GM19099 (cell line): Measurements from ENCODE around the gene PSENEN.

Experiments used
- POLR2A ChIP-seq: IDR thresholded peaks from 3 replicates; pipeline ENCODE4 v1.6.1; 2011; ENCODE audit warnings: low read depth; ENCODE audit not compliant: insufficient read length; ENCODE audit errors: extremely low read depth

The PSENEN gene

DNA sequence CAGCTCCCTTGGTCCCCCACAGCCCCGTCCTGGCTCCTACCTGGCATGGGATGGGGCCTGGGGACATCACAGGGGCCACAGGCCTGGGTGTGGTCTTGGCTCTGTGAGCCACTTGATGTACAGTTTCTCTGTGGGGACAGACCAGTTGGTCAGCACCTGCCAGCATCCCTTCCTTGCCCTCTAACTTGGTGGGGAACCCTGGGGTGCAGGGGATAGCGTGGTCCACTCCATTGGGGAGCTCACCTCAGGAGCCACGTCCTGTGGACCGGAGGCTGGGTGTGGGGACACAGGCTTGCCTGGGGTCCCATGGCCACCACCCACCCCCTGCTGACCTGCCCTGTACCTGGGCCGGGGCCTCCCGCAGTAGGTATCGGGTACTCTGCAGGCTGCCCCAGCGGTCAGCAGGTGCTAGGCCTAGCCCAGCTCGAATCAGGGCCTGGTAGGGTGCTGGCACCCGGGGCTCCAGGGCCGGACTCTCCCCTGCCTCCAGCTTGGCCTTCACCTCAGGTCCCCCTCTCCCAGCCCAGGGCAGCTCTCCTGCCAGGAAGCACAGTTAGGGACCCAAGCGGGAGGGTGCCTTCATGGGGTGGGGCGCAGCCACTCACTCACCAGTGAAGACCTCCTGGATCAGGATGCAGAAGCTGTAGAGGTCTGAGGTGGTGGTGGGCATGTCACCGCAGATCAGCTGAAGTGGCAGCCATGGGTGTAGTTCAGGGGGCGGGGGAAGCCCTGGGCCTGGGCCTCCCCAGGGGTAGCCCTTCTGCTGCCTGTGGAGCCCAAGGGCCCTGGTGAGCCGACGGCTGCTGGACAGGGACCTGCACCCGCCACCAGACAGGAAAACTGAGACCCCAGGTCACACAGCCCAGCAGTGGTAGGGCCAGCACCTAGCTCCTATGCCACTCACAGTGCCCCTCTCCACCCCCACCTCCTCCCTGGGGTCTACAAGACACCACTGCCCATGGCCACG lies 44.8 kb downstream of the PSENEN start:
- TF ChIP-seq POLR2A: no peak

DNA sequence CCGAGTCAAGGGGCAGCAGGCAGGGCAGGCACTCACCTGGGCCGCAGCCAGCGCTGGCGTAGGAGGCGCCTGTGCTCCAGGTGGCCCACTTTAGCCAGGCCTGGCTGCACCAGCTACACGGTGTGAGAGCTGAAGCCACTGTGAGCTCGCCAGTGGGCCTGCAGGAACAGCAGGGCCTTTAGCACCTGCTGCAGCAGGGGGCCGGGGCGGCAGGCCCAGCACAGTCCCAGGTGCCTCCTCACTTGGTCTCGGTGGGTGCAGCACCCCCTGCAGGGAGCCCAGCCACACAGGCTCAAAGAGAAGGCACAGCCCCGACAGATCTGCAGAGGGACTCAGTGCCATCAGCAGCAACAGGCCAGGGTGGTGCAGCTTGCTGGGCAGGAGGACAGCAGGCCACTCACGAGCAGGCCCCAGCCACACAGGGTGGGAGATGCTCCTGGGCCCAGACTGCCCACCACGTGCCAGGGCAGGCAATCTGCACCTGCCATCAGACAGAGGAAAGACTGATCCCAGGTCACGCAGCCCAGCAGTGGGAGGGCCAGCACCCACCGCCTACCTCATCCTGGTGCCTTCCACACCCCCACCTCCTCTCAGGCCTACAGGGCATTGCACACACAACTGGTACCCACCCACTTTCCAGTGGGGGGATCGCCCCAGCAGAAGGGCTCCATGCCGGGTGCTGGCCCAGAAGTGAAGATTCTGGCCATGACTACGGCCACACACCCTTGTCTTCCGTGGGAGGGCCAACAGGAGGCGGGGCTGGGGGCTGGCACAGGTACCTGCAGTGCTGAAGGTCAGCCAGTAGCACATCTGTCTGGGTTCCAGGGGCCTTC lies 45.7 kb downstream of the PSENEN start:
- no peak for TF ChIP-seq POLR2A

DNA sequence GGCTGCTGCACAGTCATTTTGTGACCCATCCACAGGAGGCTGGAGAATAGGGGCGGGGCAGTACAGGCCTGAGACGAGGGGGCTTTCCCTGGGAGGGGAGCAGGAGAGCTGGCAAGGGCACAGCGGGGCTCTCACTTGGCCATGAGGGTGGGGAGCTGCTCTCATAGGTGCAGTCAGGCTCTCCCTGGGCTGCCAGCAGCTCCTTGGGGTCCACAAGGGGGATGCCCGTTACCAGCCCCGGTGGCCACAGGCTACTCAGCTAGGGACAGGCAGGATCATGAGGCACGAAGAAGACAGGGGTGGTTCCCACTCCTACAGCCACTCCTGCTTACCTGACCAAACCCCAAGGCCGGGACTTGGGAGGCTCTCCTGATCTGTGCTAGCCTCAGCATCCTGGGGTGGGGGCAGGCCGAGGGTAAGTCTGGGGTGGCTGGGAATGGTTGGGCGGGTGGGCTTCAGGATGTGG lies 46.4 kb downstream of the PSENEN start:
- no peak for TF ChIP-seq POLR2A

DNA sequence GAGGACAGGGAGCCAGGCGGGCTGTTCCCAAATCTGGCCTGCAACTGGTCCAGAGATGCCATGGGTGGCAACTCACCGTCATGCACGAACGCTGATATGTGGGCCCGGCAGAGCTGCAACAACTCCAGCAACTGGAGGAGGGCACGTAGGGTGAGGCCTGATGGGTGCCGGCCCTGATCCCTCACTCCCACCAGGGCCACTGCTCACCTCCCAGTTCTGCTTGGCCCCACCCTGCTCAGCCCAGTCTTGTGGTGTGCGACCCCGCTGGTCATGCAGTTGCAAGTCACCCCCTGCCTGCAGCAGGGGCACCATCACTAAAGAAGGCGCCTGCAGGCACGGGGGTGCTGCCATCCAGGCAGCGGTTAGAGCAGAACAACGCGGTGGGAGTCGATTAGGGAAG lies 46.9 kb downstream of the PSENEN start:
- TF ChIP-seq POLR2A: no peak

DNA sequence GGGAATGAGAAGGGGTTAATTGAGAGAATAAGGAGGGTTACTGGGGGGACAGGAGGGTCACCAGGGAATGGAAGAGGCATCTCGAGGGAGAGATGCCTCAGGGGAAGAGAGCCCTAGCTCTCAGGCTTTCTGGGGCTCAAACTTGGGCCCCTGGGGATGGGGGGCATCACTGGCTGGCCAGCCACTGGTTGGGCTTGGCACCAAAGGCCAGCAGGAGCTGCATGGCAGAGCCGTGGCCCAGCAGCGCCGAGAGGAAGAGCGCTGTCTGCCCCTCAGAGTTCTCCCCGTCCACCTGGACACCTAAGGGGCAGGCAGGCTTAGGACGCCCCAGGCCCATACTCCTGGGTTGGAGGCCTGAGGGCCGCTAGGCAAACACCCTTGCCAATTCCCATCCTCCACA lies 47.4 kb downstream of the PSENEN start:
- no peak for TF ChIP-seq POLR2A

DNA sequence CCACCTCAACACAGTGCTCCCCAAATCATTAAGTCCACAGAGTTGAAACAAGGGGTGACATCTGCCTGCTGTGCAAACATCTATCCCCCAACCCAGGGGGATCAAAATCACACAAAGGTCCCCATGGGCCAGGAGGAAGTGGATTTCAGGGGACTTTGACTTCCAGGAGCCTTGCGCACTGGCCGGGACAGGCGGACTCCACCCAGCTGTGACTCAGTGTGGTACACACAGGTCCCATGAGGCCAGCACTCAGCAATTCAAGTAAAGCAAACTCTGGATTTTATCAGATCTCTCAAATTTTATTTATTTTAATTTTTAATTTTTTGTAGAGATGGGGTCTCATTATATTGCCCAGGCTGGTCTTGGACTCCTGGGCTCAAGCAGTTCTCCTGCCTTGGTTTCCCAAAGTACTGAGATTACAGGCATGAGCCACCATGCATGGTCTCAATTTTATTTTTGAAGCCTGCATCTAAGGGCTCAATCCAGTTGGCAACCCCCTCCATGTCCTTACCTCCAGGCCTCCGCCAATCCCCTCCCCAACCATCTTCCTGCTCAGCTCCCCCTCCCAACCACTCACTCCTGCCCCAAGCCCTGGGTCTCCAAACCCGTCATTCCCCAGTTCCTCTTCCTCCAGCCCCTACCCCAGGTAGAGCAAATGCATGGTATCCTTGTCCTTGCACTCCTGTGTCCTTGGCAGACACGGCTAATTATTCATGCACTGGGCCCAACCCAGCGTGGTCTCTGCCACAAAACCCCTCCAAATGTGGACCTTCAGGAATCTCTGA lies 48.1 kb downstream of the PSENEN start:
- no peak for TF ChIP-seq POLR2A
